DOHH2 (cell line): ENCODE data around the gene CALML3.

Experiments
- H3F3A ChIP-seq: fragments of 200-600 bp; sonication (generic), shearing (Covaris generic); 2 replicates; pipeline ENCODE4 v1.6.0; 2016; ENCODE audit warnings: antibody characterized with exemption, mild to moderate bottlenecking; ENCODE audit not compliant: control insufficient read depth, insufficient read depth
- H3K27ac ChIP-seq: fragments of 200-600 bp; sonication (generic); 2 replicates; pipeline ENCODE4 v1.5.1; 2014; ENCODE audit warnings: low read depth, mild to moderate bottlenecking, low read length, moderate library complexity
- H3K27me3 ChIP-seq: fragments of 200-600 bp; sonication (generic); 2 replicates; pipeline ENCODE4 v1.6.1; 2014; ENCODE audit warnings: mild to moderate bottlenecking, low read length, mixed read lengths; ENCODE audit not compliant: control insufficient read depth
- H3K36me3 ChIP-seq: fragments of 200-600 bp; sonication (generic); 2 replicates; pipeline ENCODE4 v1.6.1; 2014; ENCODE audit warnings: mild to moderate bottlenecking, low read length, moderate library complexity, mixed read lengths; ENCODE audit not compliant: control insufficient read depth
- H3K4me1 ChIP-seq: fragments of 200-600 bp; sonication (generic); 2 replicates; pipeline ENCODE4 v1.6.1; 2014; ENCODE audit warnings: mild to moderate bottlenecking, low read length, mixed read lengths; ENCODE audit not compliant: control insufficient read depth
- H3K4me2 ChIP-seq: fragments of 200-600 bp; sonication (generic); 2 replicates; pipeline ENCODE4 v1.6.0; 2014; ENCODE audit warnings: mild to moderate bottlenecking, low read length, moderate library complexity
- H3K4me3 ChIP-seq: fragments of 200-600 bp; sonication (generic); 2 replicates; pipeline ENCODE4 v1.5.1; 2014; ENCODE audit warnings: mild to moderate bottlenecking, low read length, mixed read lengths
- H3K79me2 ChIP-seq: fragments of 200-600 bp; sonication (generic); 2 replicates; pipeline ENCODE4 v1.6.1; 2014; ENCODE audit warnings: mild to moderate bottlenecking, low read length, mixed read lengths; ENCODE audit not compliant: control insufficient read depth
- H3K9me2 ChIP-seq: fragments of 200-600 bp; sonication (generic); replicated peaks from 2 replicates; pipeline ENCODE4 v1.6.1; 2014; ENCODE audit warnings: mild to moderate bottlenecking, low read length, mixed read lengths; ENCODE audit not compliant: control insufficient read depth
- H3K9me3 ChIP-seq: fragments of 200-600 bp; sonication (generic); 2 replicates; pipeline ENCODE4 v1.6.1; 2014; ENCODE audit warnings: antibody characterized with exemption, low read length, mixed read lengths; ENCODE audit not compliant: control insufficient read depth, insufficient read depth
- H4K20me1 ChIP-seq: fragments of 200-600 bp; sonication (generic); 2 replicates; pipeline ENCODE4 v1.6.0; 2014; ENCODE audit warnings: low read depth, mild to moderate bottlenecking, antibody characterized with exemption, low read length, moderate library complexity; ENCODE audit not compliant: control insufficient read depth, insufficient read depth
- EZH2phosphoT487 ChIP-seq: fragments of 200-600 bp; sonication (generic); IDR thresholded peaks from 2 replicates; pipeline ENCODE4 v1.6.1; 2017; ENCODE audit warnings: borderline replicate concordance, mild to moderate bottlenecking, antibody characterized with exemption, low read length, moderate library complexity, mixed read lengths
- TF ChIP-seq, protein P1 (sequence below): fragments of 200-600 bp; sonication (generic); IDR thresholded peaks from one replicate; pipeline ENCODE4 v1.5.1; 2014; ENCODE audit warnings: antibody characterized with exemption, mild to moderate bottlenecking, low read depth, low read length; ENCODE audit not compliant: poor library complexity, severe bottlenecking

The CALML3 gene

DNA sequence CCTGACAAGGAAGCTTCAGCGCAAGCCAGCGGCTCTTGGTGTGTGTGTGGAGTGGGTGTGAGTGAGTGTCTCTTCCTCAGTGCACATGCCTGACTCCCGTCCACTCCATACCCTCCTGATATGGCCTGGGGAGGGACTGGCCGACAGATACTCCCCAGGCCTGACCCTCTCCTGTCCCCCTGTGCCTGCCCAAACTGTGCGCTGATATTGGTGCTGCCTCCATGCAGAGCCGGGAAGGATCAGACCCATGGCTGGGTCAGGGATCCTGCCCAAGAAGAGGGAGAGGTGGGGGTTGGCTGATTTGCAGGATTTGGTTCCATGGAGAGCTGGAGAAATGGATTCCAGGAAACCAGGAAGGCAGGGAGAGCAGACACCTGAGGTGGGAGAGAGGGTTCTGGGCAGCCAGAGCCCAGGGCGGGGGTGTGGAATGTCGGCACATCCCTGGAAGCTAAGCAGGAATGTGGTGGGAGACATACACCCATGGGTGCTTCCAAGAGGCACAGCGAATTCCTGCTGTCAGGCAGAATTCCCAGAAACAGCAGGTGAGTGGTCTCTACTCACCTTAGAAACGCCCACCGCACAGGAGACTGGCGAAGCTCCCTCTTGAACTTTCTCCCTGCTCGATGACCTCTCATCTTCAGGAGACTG, 31.7 kb upstream of the CALML3 start:
- H3K4me1 ChIP-seq, result peaks cover 11% of the 10 kb centered on the region
- no peaks in the 10 kb centered on the region for H3K79me2 ChIP-seq
- H3F3A ChIP-seq, result no peaks in the 10 kb centered on the region
- H3K4me3 ChIP-seq, result no peak overlapping the region
- no peak for TF ChIP-seq EZH2phosphoT487
- TF ChIP-seq, protein P1, sequence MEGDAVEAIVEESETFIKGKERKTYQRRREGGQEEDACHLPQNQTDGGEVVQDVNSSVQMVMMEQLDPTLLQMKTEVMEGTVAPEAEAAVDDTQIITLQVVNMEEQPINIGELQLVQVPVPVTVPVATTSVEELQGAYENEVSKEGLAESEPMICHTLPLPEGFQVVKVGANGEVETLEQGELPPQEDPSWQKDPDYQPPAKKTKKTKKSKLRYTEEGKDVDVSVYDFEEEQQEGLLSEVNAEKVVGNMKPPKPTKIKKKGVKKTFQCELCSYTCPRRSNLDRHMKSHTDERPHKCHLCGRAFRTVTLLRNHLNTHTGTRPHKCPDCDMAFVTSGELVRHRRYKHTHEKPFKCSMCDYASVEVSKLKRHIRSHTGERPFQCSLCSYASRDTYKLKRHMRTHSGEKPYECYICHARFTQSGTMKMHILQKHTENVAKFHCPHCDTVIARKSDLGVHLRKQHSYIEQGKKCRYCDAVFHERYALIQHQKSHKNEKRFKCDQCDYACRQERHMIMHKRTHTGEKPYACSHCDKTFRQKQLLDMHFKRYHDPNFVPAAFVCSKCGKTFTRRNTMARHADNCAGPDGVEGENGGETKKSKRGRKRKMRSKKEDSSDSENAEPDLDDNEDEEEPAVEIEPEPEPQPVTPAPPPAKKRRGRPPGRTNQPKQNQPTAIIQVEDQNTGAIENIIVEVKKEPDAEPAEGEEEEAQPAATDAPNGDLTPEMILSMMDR, result no peak
- H3K9me2 ChIP-seq, result no peaks in the 10 kb centered on the region
- H3K4me2 ChIP-seq, result no peak overlapping the region
- no peaks in the 10 kb centered on the region for H4K20me1 ChIP-seq
- H3K9me3 ChIP-seq, result no peaks in the 10 kb centered on the region
- no peak overlapping the region for H3K27ac ChIP-seq
- H3K27me3 ChIP-seq, result no peaks in the 10 kb centered on the region; the same call in 1 of the 2 replicates
- H3K36me3 ChIP-seq, result no peaks in the 10 kb centered on the region

DNA sequence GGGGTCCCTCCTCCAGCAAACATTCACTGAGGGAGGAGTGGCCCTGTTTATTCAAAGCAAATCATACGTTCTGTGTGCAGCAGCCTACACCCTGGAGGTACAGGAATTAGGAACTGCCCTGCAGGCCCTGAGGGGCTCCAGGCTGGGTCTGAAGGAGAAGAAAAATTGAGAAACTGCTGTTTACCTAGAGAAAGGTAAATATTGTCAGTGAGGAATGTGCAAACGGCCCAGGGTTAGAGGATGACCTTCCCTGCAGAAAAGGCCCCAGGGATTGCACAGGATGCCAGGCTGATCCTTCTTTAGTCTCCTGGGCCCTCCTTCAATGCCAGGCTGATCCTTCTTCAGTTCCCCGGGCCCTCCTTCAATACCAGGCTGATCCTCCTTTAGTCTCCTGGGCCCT, 31.1 kb upstream of the CALML3 start:
- no peak overlapping the region for H3K4me3 ChIP-seq
- H3K27me3 ChIP-seq, result no peaks in the 10 kb centered on the region; the same call in 1 of the 2 replicates
- H3F3A ChIP-seq, result no peaks in the 10 kb centered on the region
- no peak overlapping the region for H3K4me2 ChIP-seq
- H3K27ac ChIP-seq, result no peak overlapping the region
- no peaks in the 10 kb centered on the region for H4K20me1 ChIP-seq
- H3K36me3 ChIP-seq, result no peaks in the 10 kb centered on the region
- H3K79me2 ChIP-seq, result no peaks in the 10 kb centered on the region
- no peaks in the 10 kb centered on the region for H3K9me2 ChIP-seq
- no peaks in the 10 kb centered on the region for H3K9me3 ChIP-seq
- H3K4me1 ChIP-seq, result peaks cover 11% of the 10 kb centered on the region
- TF ChIP-seq, protein P1, result no peak
- TF ChIP-seq EZH2phosphoT487, result no peak

DNA sequence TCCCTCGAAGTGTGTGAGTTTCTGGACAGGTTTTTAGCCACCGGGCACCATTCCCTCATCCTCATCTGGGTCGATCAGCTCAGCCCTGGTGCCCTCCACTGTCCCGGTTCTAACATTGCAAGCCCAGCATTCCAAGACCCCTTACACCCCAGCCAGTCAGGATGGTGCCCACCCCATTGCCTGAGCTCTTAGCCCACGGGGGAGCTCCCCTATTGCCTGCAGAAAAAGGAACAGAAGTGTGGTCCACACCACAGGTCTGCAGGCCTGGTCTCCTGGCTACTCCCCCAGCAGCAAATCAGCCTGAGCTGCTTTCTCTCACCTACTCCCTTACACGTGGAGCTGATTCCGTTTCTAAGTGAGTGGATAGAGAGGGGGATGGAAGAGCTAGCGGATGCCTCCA, 30.1 kb upstream of the CALML3 start:
- no peaks in the 10 kb centered on the region for H3K9me3 ChIP-seq
- no peaks in the 10 kb centered on the region for H3F3A ChIP-seq
- H4K20me1 ChIP-seq, result no peaks in the 10 kb centered on the region
- TF ChIP-seq, protein P1, result no peak
- no peak for TF ChIP-seq EZH2phosphoT487
- H3K4me2 ChIP-seq, result no peak overlapping the region
- no peak overlapping the region for H3K4me3 ChIP-seq
- no peaks in the 10 kb centered on the region for H3K79me2 ChIP-seq
- H3K27me3 ChIP-seq, result no peaks in the 10 kb centered on the region; the same call in 1 of the 2 replicates
- H3K36me3 ChIP-seq, result no peaks in the 10 kb centered on the region
- H3K4me1 ChIP-seq, result peaks cover 11% of the 10 kb centered on the region
- no peaks in the 10 kb centered on the region for H3K9me2 ChIP-seq
- no peak overlapping the region for H3K27ac ChIP-seq
